Large intestine (tissue), 3 donors: ENCODE results near the gene AGBL1. TPM values are rescaled to one million over a fixed set of nuclear protein-coding genes. Genes with fewer than 3 reads are reported as not detected.

Source experiments
- DNase-seq, 2 donors: peaks; one replicate each; pipeline versions ENCODE4 v3.0.0 to v3.0.0-alpha.2; 2013
- H3K27ac ChIP-seq: one replicate; pipeline ENCODE4 v1.5.1; 2013; ENCODE audit warnings: low read length
- H3K27me3 ChIP-seq: 2 replicates; pipeline ENCODE4 v1.6.1; 2013; ENCODE audit warnings: low read length; ENCODE audit not compliant: control insufficient read depth, insufficient read depth
- H3K36me3 ChIP-seq: 2 replicates; pipeline ENCODE4 v1.6.1; 2013; ENCODE audit warnings: low read length; ENCODE audit not compliant: control insufficient read depth, insufficient read depth
- H3K4me1 ChIP-seq: one replicate; pipeline ENCODE4 v1.6.1; 2013; ENCODE audit warnings: low read length; ENCODE audit not compliant: control insufficient read depth, insufficient read depth
- H3K4me3 ChIP-seq: one replicate; pipeline ENCODE4 v1.5.1; 2013; ENCODE audit warnings: low read length
- H3K9me3 ChIP-seq: one replicate; pipeline ENCODE4 v1.6.1; 2013; ENCODE audit warnings: mild to moderate bottlenecking, low read depth, low read length, moderate library complexity; ENCODE audit not compliant: control insufficient read depth
- WGBS: methylation state at CpG from one replicate; pipeline ENCODE4 v1.1.5; 2013; ENCODE audit warnings: low lambda C conversion rate; ENCODE audit not compliant: insufficient coverage; 5-methylcytosine and 5-hydroxymethylcytosine counted together
- polyA plus RNA-seq: library from polyadenylated mRNA; unstranded; fragments of 120-200 nt; gene quantifications from one replicate; pipeline ENCODE4 v1.2.1, GENCODE V29; 2013

Gene AGBL1
- polyA plus RNA-seq, 1 donor: 0.04 TPM

GRCh38 chr15:86570738-86571137 is 491.1 kb downstream of the AGBL1 start:
- Histone ChIP-seq H3K27ac (no peak overlapping the region), H3K27me3 (no peaks in the 10 kb centered on the region), H3K9me3 (no peaks in the 10 kb centered on the region), H3K4me1 (no peaks in the 10 kb centered on the region), H3K4me3 (no peak overlapping the region), H3K36me3 (no peaks in the 10 kb centered on the region)
- no CpG with 5 or more reads among the region's 9 CpGs for WGBS
- no peak for DNase-seq

GRCh38 chr15:86571873-86572272 is 492.2 kb downstream of the AGBL1 start:
- DNase-seq: no peak
- no peak overlapping the region for H3K4me3 ChIP-seq
- no peaks in the 10 kb centered on the region for H3K9me3 ChIP-seq
- no peaks in the 10 kb centered on the region for H3K4me1 ChIP-seq
- no CpG with 5 or more reads among the region's 11 CpGs for WGBS
- no peaks in the 10 kb centered on the region for H3K27me3 ChIP-seq
- no peaks in the 10 kb centered on the region for H3K36me3 ChIP-seq
- no peak overlapping the region for H3K27ac ChIP-seq

DNA sequence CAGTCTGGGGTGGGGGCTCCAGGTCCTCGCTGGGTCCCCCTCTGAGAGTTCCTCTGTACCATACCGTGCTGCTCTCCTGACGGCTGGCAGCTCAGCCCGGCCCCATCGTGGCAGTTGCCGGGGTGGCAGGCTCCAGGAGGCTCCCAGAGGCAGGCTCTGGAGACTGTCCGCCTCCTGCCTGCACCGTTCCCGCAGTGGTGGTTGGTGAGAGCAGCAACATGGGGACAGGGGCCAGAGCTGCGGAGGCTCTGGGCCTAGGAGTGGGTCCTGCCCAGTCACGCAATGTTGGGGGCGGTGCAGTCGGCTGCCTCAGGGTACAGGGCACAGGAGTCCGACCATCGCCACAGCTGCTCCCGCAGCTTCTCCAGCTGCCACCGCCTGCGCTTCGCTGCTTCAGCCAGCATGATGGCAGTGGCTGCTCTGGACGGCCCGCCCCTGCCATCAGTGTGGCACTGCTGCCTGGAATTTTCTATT is 492.7 kb downstream of the AGBL1 start:
- DNase-seq: no peak
- Histone ChIP-seq H3K9me3 (no peaks in the 10 kb centered on the region), H3K36me3 (no peaks in the 10 kb centered on the region), H3K27ac (no peak overlapping the region), H3K4me3 (no peak overlapping the region), H3K27me3 (no peaks in the 10 kb centered on the region), H3K4me1 (no peaks in the 10 kb centered on the region)
- no CpG with 5 or more reads among the region's 21 CpGs for WGBS

GRCh38 chr15:86573476-86573875 is 493.8 kb downstream of the AGBL1 start:
- 100% methylated on average over 1 of the region's 3 CpGs for WGBS
- no peaks in the 10 kb centered on the region for H3K9me3 ChIP-seq
- H3K27me3 ChIP-seq: no peaks in the 10 kb centered on the region
- no peak for DNase-seq
- no peaks in the 10 kb centered on the region for H3K4me1 ChIP-seq
- no peaks in the 10 kb centered on the region for H3K36me3 ChIP-seq
- H3K27ac ChIP-seq: no peak overlapping the region
- no peak overlapping the region for H3K4me3 ChIP-seq

GRCh38 chr15:86588413-86588812 is 508.7 kb downstream of the AGBL1 start:
- no peak overlapping the region for H3K4me3 ChIP-seq
- H3K36me3 ChIP-seq: no peaks in the 10 kb centered on the region
- no peak overlapping the region for H3K27ac ChIP-seq
- DNase-seq: no peak
- no CpG with 5 or more reads among the region's 2 CpGs for WGBS
- H3K9me3 ChIP-seq: no peaks in the 10 kb centered on the region
- H3K27me3 ChIP-seq: no peaks in the 10 kb centered on the region
- H3K4me1 ChIP-seq: no peaks in the 10 kb centered on the region

- H3K27ac ChIP-seq: no peak overlapping the region
- no peaks in the 10 kb centered on the region for H3K4me1 ChIP-seq
- H3K36me3 ChIP-seq: no peaks in the 10 kb centered on the region
- no peak overlapping the region for H3K4me3 ChIP-seq
- H3K9me3 ChIP-seq: no peaks in the 10 kb centered on the region
- DNase-seq: no peak
- no peaks in the 10 kb centered on the region for H3K27me3 ChIP-seq
- WGBS: no CpG with 5 or more reads among the region's 1 CpG
Observed at GRCh38 chr15:86590461-86590860, 510.8 kb downstream of the AGBL1 start.

GRCh38 chr15:86591158-86591557 is 511.5 kb downstream of the AGBL1 start:
- H3K36me3 ChIP-seq: no peaks in the 10 kb centered on the region
- no peaks in the 10 kb centered on the region for H3K4me1 ChIP-seq
- no peak overlapping the region for H3K27ac ChIP-seq
- H3K4me3 ChIP-seq: no peak overlapping the region
- H3K9me3 ChIP-seq: no peaks in the 10 kb centered on the region
- no peaks in the 10 kb centered on the region for H3K27me3 ChIP-seq
- no peak for DNase-seq
- no CpG with 5 or more reads among the region's 1 CpG for WGBS

GRCh38 chr15:86591994-86592735 is 512.5 kb downstream of the AGBL1 start:
- Histone ChIP-seq H3K4me1 (no peaks in the 10 kb centered on the region), H3K9me3 (no peaks in the 10 kb centered on the region), H3K27me3 (no peaks in the 10 kb centered on the region), H3K27ac (no peak overlapping the region), H3K4me3 (no peak overlapping the region), H3K36me3 (no peaks in the 10 kb centered on the region)
- WGBS: 80% methylated on average over 2 of the region's 9 CpGs
- DNase-seq: no peak

GRCh38 chr15:86595741-86596140 is 516.1 kb downstream of the AGBL1 start:
- Histone ChIP-seq H3K4me1 (no peaks in the 10 kb centered on the region), H3K27ac (no peak overlapping the region), H3K4me3 (no peak overlapping the region), H3K36me3 (no peaks in the 10 kb centered on the region), H3K9me3 (no peaks in the 10 kb centered on the region), H3K27me3 (no peaks in the 10 kb centered on the region)
- no CpG with 5 or more reads among the region's 1 CpG for WGBS
- no peak for DNase-seq

GRCh38 chr15:86603466-86603865 is 523.8 kb downstream of the AGBL1 start:
- no CpG with 5 or more reads among the region's 2 CpGs for WGBS
- DNase-seq: no peak
- H3K27me3 ChIP-seq: no peaks in the 10 kb centered on the region
- no peaks in the 10 kb centered on the region for H3K4me1 ChIP-seq
- H3K9me3 ChIP-seq: no peaks in the 10 kb centered on the region
- no peak overlapping the region for H3K4me3 ChIP-seq
- no peaks in the 10 kb centered on the region for H3K36me3 ChIP-seq
- H3K27ac ChIP-seq: no peak overlapping the region
